DOHH2 (cell line): ENCODE results near the gene DYNC2LI1.

Source experiments
- H3F3A ChIP-seq: fragments of 200-600 bp; sonication (generic), shearing (Covaris generic); 2 replicates; pipeline ENCODE4 v1.6.0; 2016; ENCODE audit warnings: antibody characterized with exemption, mild to moderate bottlenecking; ENCODE audit not compliant: control insufficient read depth, insufficient read depth
- H3K27ac ChIP-seq: fragments of 200-600 bp; sonication (generic); 2 replicates; pipeline ENCODE4 v1.5.1; 2014; ENCODE audit warnings: low read depth, mild to moderate bottlenecking, low read length, moderate library complexity
- H3K27me3 ChIP-seq: fragments of 200-600 bp; sonication (generic); 2 replicates; pipeline ENCODE4 v1.6.1; 2014; ENCODE audit warnings: mild to moderate bottlenecking, low read length, mixed read lengths; ENCODE audit not compliant: control insufficient read depth
- H3K36me3 ChIP-seq: fragments of 200-600 bp; sonication (generic); 2 replicates; pipeline ENCODE4 v1.6.1; 2014; ENCODE audit warnings: mild to moderate bottlenecking, low read length, moderate library complexity, mixed read lengths; ENCODE audit not compliant: control insufficient read depth
- H3K4me1 ChIP-seq: fragments of 200-600 bp; sonication (generic); 2 replicates; pipeline ENCODE4 v1.6.1; 2014; ENCODE audit warnings: mild to moderate bottlenecking, low read length, mixed read lengths; ENCODE audit not compliant: control insufficient read depth
- H3K4me2 ChIP-seq: fragments of 200-600 bp; sonication (generic); 2 replicates; pipeline ENCODE4 v1.6.0; 2014; ENCODE audit warnings: mild to moderate bottlenecking, low read length, moderate library complexity
- H3K4me3 ChIP-seq: fragments of 200-600 bp; sonication (generic); 2 replicates; pipeline ENCODE4 v1.5.1; 2014; ENCODE audit warnings: mild to moderate bottlenecking, low read length, mixed read lengths
- H3K79me2 ChIP-seq: fragments of 200-600 bp; sonication (generic); 2 replicates; pipeline ENCODE4 v1.6.1; 2014; ENCODE audit warnings: mild to moderate bottlenecking, low read length, mixed read lengths; ENCODE audit not compliant: control insufficient read depth
- H3K9me2 ChIP-seq: fragments of 200-600 bp; sonication (generic); replicated peaks from 2 replicates; pipeline ENCODE4 v1.6.1; 2014; ENCODE audit warnings: mild to moderate bottlenecking, low read length, mixed read lengths; ENCODE audit not compliant: control insufficient read depth
- H3K9me3 ChIP-seq: fragments of 200-600 bp; sonication (generic); 2 replicates; pipeline ENCODE4 v1.6.1; 2014; ENCODE audit warnings: antibody characterized with exemption, low read length, mixed read lengths; ENCODE audit not compliant: control insufficient read depth, insufficient read depth
- H4K20me1 ChIP-seq: fragments of 200-600 bp; sonication (generic); 2 replicates; pipeline ENCODE4 v1.6.0; 2014; ENCODE audit warnings: low read depth, mild to moderate bottlenecking, antibody characterized with exemption, low read length, moderate library complexity; ENCODE audit not compliant: control insufficient read depth, insufficient read depth
- CTCF ChIP-seq: fragments of 200-600 bp; sonication (generic); IDR thresholded peaks from one replicate; pipeline ENCODE4 v1.5.1; 2014; ENCODE audit warnings: antibody characterized with exemption, mild to moderate bottlenecking, low read depth, low read length; ENCODE audit not compliant: poor library complexity, severe bottlenecking
- EZH2phosphoT487 ChIP-seq: fragments of 200-600 bp; sonication (generic); IDR thresholded peaks from 2 replicates; pipeline ENCODE4 v1.6.1; 2017; ENCODE audit warnings: borderline replicate concordance, mild to moderate bottlenecking, antibody characterized with exemption, low read length, moderate library complexity, mixed read lengths

DYNC2LI1 gene

GRCh38 chr2:43754180-43754579, 19.7 kb upstream of the DYNC2LI1 start:
- Histone ChIP-seq H3F3A (no peaks in the 10 kb centered on the region), H3K36me3 (no peaks in the 10 kb centered on the region), H3K9me3 (no peaks in the 10 kb centered on the region)

GRCh38 chr2:43758739-43759138, 15.1 kb upstream of the DYNC2LI1 start:
- no peak for TF ChIP-seq EZH2phosphoT487
- no peaks in the 10 kb centered on the region for H3F3A ChIP-seq
- H3K4me2 ChIP-seq, result no peak overlapping the region
- no peaks in the 10 kb centered on the region for H3K9me3 ChIP-seq
- H3K4me1 ChIP-seq, result no peaks in the 10 kb centered on the region
- H3K27ac ChIP-seq, result no peak overlapping the region
- no peaks in the 10 kb centered on the region for H3K36me3 ChIP-seq
- no peaks in the 10 kb centered on the region for H3K9me2 ChIP-seq
- H3K79me2 ChIP-seq, result no peaks in the 10 kb centered on the region
- no peaks in the 10 kb centered on the region for H4K20me1 ChIP-seq
- H3K4me3 ChIP-seq, result no peak overlapping the region
- H3K27me3 ChIP-seq, result no peaks in the 10 kb centered on the region

More at GRCh38 chr2:43754180-43754579, 19.7 kb upstream of the DYNC2LI1 start:
- no peak overlapping the region for H3K4me2 ChIP-seq
- H3K27ac ChIP-seq, result no peak overlapping the region
- no peaks in the 10 kb centered on the region for H4K20me1 ChIP-seq
- no peaks in the 10 kb centered on the region for H3K79me2 ChIP-seq
- H3K4me3 ChIP-seq, result no peak overlapping the region
- H3K9me2 ChIP-seq, result no peaks in the 10 kb centered on the region
- no peaks in the 10 kb centered on the region for H3K27me3 ChIP-seq
- H3K4me1 ChIP-seq, result no peaks in the 10 kb centered on the region
- TF ChIP-seq CTCF, result no peak
- no peak for TF ChIP-seq EZH2phosphoT487

GRCh38 chr2:43759195-43759594, 14.6 kb upstream of the DYNC2LI1 start:
- Histone ChIP-seq H3K36me3 (no peaks in the 10 kb centered on the region), H3K27ac (no peak overlapping the region), H3K9me3 (no peaks in the 10 kb centered on the region), H3K27me3 (no peaks in the 10 kb centered on the region), H3K9me2 (no peaks in the 10 kb centered on the region), H3F3A (no peaks in the 10 kb centered on the region), H3K4me1 (no peaks in the 10 kb centered on the region), H4K20me1 (no peaks in the 10 kb centered on the region), H3K4me3 (no peak overlapping the region), H3K4me2 (no peak overlapping the region), H3K79me2 (no peaks in the 10 kb centered on the region)
- no peak for TF ChIP-seq CTCF
- no peak for TF ChIP-seq EZH2phosphoT487

- H3F3A ChIP-seq, result no peaks in the 10 kb centered on the region
- H3K27ac ChIP-seq, result no peak overlapping the region
- no peak overlapping the region for H3K4me3 ChIP-seq
- no peaks in the 10 kb centered on the region for H3K9me2 ChIP-seq
- no peak overlapping the region for H3K4me2 ChIP-seq
- no peaks in the 10 kb centered on the region for H3K4me1 ChIP-seq
- H3K9me3 ChIP-seq, result no peaks in the 10 kb centered on the region
- no peak for TF ChIP-seq CTCF
- no peaks in the 10 kb centered on the region for H3K36me3 ChIP-seq
- H3K27me3 ChIP-seq, result 0 out of 2 replicates have a peak, but pooled peaks cover 4% of the 10 kb centered on the region
- no peaks in the 10 kb centered on the region for H3K79me2 ChIP-seq
- no peaks in the 10 kb centered on the region for H4K20me1 ChIP-seq
Observed at GRCh38 chr2:43762286-43762685, 11.6 kb upstream of the DYNC2LI1 start.
